ENCODE results near the gene TIMM10B.

DNA sequence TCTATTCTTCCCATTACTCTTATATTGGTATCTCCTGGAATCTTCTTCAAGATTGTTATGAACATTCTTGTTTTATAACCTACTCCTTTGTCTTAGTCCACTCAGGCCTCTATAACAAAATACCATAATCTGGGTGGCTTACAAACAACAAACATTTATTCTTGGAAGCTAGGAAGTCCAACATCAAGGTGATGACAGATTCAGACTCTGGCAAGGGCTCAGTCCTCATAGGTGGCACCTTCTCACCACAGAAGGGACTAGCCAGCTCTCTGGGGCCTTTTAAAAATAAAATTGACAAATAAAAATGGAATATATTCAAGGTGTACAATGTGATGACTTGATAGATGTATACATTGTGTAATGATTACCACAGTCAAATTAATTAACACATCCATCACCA, 35.6 kb downstream of the TIMM10B start:
- TF ChIP-seq POLR2AphosphoS5 (IDR thresholded peaks at IDR 0.05; ENCODE audit: low read depth, low read length) (no peak), REST (IDR thresholded peaks at IDR 0.05; ENCODE audit: insufficient read depth in 1 of 2, low read depth in 2 of 2, low read length in 1 of 2) (no peak), SIN3A (IDR thresholded peaks at IDR 0.05; ENCODE audit: borderline replicate concordance, insufficient read depth, low read depth, low read length) (no peak)
- TF ChIP-seq, protein P1, sequence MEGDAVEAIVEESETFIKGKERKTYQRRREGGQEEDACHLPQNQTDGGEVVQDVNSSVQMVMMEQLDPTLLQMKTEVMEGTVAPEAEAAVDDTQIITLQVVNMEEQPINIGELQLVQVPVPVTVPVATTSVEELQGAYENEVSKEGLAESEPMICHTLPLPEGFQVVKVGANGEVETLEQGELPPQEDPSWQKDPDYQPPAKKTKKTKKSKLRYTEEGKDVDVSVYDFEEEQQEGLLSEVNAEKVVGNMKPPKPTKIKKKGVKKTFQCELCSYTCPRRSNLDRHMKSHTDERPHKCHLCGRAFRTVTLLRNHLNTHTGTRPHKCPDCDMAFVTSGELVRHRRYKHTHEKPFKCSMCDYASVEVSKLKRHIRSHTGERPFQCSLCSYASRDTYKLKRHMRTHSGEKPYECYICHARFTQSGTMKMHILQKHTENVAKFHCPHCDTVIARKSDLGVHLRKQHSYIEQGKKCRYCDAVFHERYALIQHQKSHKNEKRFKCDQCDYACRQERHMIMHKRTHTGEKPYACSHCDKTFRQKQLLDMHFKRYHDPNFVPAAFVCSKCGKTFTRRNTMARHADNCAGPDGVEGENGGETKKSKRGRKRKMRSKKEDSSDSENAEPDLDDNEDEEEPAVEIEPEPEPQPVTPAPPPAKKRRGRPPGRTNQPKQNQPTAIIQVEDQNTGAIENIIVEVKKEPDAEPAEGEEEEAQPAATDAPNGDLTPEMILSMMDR (IDR thresholded peaks at IDR 0.05), result no peak
